SK-N-SH treated with all-trans-retinoic acid at 6 μM for 48 hours (cell line): ENCODE data around the gene GADD45GIP1.

ENCODE experiments used
- ARNTL ChIP-seq: fragments of 450-650 bp; formaldehyde crosslinking; IDR thresholded peaks from 2 replicates; pipeline ENCODE4 v1.5.0; 2020; ENCODE audit warnings: low read depth, mild to moderate bottlenecking, moderate library complexity, borderline replicate concordance
- BACH2 ChIP-seq: fragments of 250-450 bp; sonication (Bioruptor Pico); IDR thresholded peaks from 2 replicates; pipeline ENCODE4 v1.9.0; 2021; ENCODE audit warnings: mild to moderate bottlenecking, borderline replicate concordance
- OSR1 ChIP-seq: fragments of 250-450 bp; sonication (Bioruptor Pico); IDR thresholded peaks from 2 replicates; pipeline ENCODE4 v1.8.0; 2022; ENCODE audit warnings: moderate library complexity, mild to moderate bottlenecking, inconsistent platforms
- PPARA ChIP-seq: fragments of 250-450 bp; sonication (Bioruptor Pico); IDR thresholded peaks from 2 replicates; pipeline ENCODE4 v1.5.0; 2020; ENCODE audit warnings: mild to moderate bottlenecking, borderline replicate concordance
- RARB ChIP-seq: fragments of 250-450 bp; sonication (Bioruptor Pico); IDR thresholded peaks from 2 replicates; pipeline ENCODE4 v1.8.0; 2021; ENCODE audit warnings: mild to moderate bottlenecking, moderate library complexity
- TOX ChIP-seq: fragments of 250-450 bp; sonication (Bioruptor Pico); IDR thresholded peaks from 2 replicates; pipeline ENCODE4 v1.8.0; 2021; ENCODE audit warnings: mild to moderate bottlenecking, moderate library complexity, borderline replicate concordance
- ZC3H10 ChIP-seq: fragments of 250-450 bp; sonication (Bioruptor Pico); IDR thresholded peaks from 2 replicates; pipeline ENCODE4 v1.5.1; 2021; ENCODE audit warnings: mild to moderate bottlenecking, moderate library complexity
- ZFP30 ChIP-seq: fragments of 450-650 bp; formaldehyde crosslinking; IDR thresholded peaks from 2 replicates; pipeline ENCODE4 v1.5.0; 2022; ENCODE audit warnings: mild to moderate bottlenecking, moderate library complexity
- ZNF565 ChIP-seq: fragments of 450-650 bp; formaldehyde crosslinking; conservative IDR thresholded peaks from 2 replicates; pipeline ENCODE4 v1.5.0; 2020; ENCODE audit warnings: low read depth, mild to moderate bottlenecking, moderate library complexity
- ZNF70 ChIP-seq: fragments of 450-650 bp; formaldehyde crosslinking; IDR thresholded peaks from 2 replicates; pipeline ENCODE4 v1.5.0; 2020; ENCODE audit warnings: mild to moderate bottlenecking, moderate library complexity
- TF ChIP-seq, protein P1 (sequence below): fragments of 250-450 bp; sonication (Bioruptor Pico); IDR thresholded peaks from 2 replicates; pipeline ENCODE4 v1.8.0; 2020; ENCODE audit warnings: mild to moderate bottlenecking, moderate library complexity, borderline replicate concordance
- TF ChIP-seq, protein P2 (sequence below): fragments of 250-450 bp; sonication (Bioruptor Pico); IDR thresholded peaks from 2 replicates; pipeline ENCODE4 v1.5.1; 2020; ENCODE audit warnings: low read depth, mild to moderate bottlenecking, moderate library complexity
- TF ChIP-seq, protein P3 (sequence below): fragments of 250-450 bp; sonication (Bioruptor Pico); IDR thresholded peaks from 2 replicates; pipeline ENCODE4 v1.5.0; 2020; ENCODE audit warnings: mild to moderate bottlenecking, moderate library complexity

DNA sequence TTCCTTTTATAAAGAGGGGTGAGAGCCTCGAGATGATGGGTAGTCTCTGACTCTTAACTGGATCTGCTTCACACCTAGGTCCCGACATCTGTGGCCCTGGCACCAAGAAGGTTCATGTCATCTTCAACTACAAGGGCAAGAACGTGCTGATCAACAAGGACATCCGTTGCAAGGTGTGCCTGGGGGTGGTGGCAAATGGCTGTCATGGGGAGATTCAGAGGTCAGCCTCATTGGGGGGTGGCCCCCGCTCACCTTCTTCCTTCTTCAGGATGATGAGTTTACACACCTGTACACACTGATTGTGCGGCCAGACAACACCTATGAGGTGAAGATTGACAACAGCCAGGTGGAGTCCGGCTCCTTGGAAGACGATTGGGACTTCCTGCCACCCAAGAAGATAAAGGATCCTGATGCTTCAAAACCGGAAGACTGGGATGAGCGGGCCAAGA, 17.0 kb downstream of the GADD45GIP1 start:
- TF ChIP-seq, protein P1, sequence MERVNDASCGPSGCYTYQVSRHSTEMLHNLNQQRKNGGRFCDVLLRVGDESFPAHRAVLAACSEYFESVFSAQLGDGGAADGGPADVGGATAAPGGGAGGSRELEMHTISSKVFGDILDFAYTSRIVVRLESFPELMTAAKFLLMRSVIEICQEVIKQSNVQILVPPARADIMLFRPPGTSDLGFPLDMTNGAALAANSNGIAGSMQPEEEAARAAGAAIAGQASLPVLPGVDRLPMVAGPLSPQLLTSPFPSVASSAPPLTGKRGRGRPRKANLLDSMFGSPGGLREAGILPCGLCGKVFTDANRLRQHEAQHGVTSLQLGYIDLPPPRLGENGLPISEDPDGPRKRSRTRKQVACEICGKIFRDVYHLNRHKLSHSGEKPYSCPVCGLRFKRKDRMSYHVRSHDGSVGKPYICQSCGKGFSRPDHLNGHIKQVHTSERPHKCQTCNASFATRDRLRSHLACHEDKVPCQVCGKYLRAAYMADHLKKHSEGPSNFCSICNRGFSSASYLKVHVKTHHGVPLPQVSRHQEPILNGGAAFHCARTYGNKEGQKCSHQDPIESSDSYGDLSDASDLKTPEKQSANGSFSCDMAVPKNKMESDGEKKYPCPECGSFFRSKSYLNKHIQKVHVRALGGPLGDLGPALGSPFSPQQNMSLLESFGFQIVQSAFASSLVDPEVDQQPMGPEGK (CRISPR knock-in tag), result no peak
- TF ChIP-seq ZFP30 (CRISPR knock-in tag) (no peak), OSR1 (no peak), ARNTL (CRISPR knock-in tag) (no peak), PPARA (CRISPR knock-in tag) (no peak), BACH2 (no peak), RARB (CRISPR knock-in tag) (no peak), ZNF70 (no peak), ZNF565 (CRISPR knock-in tag) (no peak), ZC3H10 (CRISPR knock-in tag) (no peak), TOX (no peak)
- TF ChIP-seq, protein P2, sequence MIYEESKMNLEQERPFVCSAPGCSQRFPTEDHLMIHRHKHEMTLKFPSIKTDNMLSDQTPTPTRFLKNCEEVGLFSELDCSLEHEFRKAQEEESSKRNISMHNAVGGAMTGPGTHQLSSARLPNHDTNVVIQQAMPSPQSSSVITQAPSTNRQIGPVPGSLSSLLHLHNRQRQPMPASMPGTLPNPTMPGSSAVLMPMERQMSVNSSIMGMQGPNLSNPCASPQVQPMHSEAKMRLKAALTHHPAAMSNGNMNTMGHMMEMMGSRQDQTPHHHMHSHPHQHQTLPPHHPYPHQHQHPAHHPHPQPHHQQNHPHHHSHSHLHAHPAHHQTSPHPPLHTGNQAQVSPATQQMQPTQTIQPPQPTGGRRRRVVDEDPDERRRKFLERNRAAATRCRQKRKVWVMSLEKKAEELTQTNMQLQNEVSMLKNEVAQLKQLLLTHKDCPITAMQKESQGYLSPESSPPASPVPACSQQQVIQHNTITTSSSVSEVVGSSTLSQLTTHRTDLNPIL (CRISPR knock-in tag), result no peak
- TF ChIP-seq, protein P3, sequence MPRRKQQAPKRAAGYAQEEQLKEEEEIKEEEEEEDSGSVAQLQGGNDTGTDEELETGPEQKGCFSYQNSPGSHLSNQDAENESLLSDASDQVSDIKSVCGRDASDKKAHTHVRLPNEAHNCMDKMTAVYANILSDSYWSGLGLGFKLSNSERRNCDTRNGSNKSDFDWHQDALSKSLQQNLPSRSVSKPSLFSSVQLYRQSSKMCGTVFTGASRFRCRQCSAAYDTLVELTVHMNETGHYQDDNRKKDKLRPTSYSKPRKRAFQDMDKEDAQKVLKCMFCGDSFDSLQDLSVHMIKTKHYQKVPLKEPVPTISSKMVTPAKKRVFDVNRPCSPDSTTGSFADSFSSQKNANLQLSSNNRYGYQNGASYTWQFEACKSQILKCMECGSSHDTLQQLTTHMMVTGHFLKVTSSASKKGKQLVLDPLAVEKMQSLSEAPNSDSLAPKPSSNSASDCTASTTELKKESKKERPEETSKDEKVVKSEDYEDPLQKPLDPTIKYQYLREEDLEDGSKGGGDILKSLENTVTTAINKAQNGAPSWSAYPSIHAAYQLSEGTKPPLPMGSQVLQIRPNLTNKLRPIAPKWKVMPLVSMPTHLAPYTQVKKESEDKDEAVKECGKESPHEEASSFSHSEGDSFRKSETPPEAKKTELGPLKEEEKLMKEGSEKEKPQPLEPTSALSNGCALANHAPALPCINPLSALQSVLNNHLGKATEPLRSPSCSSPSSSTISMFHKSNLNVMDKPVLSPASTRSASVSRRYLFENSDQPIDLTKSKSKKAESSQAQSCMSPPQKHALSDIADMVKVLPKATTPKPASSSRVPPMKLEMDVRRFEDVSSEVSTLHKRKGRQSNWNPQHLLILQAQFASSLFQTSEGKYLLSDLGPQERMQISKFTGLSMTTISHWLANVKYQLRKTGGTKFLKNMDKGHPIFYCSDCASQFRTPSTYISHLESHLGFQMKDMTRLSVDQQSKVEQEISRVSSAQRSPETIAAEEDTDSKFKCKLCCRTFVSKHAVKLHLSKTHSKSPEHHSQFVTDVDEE, result no peak
